ENCODE measurements around the gene RASA4B.

- TF ChIP-seq CTCF (IDR thresholded peaks at IDR 0.05) (no peak), POLR2A (IDR thresholded peaks at IDR 0.05) (no peak), POLR2AphosphoS5 (IDR thresholded peaks at IDR 0.05) (no peak), EP300 (IDR thresholded peaks at IDR 0.05) (no peak)
These were observed 53.6 kb downstream of the RASA4B start for GRCh38 chr7:102463841-102464576.

Data from suprapubic skin (tissue), 4 donors.